Stimulated activated CD4-positive, alpha-beta T cell treated with anti-CD3 and anti-CD28 coated beads, Interleukin-4, amount 100 ng/mL, for 1 hour (primary cell): ENCODE results near the gene PODXL.
"Not testable (repeated sequence)": the region's sequence is repeated elsewhere in the genome, so short reads cannot be mapped to it uniquely, and the experiment has no call there.

Experiments
- DNase-seq: peaks from one replicate; pipeline ENCODE4 v3.0.0-alpha.2; 2020

The PODXL gene

GRCh38 chr7:131536361-131536849, 20.0 kb downstream of the PODXL start:
- no peak for DNase-seq

GRCh38 chr7:131533566-131534561, 22.6 kb downstream of the PODXL start:
- no peak for DNase-seq

GRCh38 chr7:131533151-131533559, 23.3 kb downstream of the PODXL start:
- no peak for DNase-seq

GRCh38 chr7:131532570-131533091, 23.8 kb downstream of the PODXL start:
- no peak for DNase-seq

DNA sequence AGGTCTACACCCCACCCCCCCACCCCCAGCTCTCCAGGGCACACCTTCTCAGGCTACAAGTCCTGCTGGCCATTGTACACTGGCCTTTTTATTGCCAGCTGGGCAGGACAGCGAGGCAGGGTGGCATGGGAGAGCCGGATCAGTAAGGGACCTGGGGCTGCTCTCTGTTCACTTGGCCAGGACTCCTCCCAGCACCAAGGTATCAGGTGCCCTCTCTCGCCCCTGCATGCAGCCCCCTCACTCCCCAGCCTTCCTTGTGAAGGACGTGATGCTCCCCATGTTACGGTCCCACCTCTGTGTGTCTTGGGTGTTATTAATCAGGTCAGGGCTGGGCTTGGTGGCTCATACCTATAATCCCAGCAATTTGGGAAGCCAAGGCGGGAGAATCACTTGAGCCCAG, 26.3 kb downstream of the PODXL start:
- no peak for DNase-seq

- no peak for DNase-seq
Observed at GRCh38 chr7:131529617-131530016, 26.8 kb downstream of the PODXL start.

DNA sequence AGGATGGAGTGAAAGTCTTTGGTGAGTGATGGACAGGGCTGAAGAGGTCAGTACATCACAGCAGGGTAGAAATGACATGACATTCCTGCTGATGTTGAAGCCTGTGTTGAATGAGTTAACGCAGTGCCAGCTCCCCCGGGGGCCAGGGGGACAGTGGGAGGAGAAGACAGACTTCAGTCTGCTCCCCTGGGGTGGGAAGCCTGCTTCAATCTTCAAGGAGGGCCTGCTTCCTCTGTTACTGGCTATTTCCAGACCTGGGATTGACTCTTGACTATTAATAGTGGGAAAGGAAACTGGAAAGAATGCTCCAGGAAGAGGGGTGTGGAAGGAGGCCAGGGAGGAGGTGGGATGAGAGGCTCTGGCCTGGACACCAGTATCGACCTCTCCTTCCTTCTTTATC, 27.2 kb downstream of the PODXL start:
- DNase-seq, result no peak

GRCh38 chr7:131527456-131527855, 29.0 kb downstream of the PODXL start:
- DNase-seq, result no peak

DNA sequence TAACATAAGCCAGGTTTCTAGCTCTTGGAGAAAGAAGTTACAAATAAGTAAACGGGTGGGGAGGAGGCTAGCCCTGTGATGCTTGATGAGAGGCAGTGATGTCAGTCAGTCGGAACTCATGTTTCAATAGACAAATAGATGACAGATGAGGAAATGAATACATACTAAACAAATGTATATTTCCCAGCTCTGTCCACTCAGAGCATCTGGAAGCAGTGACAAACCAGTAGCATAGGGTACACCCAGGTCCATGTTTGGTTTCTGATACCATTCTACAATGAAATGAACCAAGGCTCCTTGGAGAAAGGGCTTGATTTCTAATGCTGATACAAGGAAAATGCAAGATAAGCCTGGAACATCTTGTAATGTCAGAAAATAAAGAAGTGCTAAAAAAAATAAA, 30.6 kb downstream of the PODXL start:
- DNase-seq, result no peak

DNA sequence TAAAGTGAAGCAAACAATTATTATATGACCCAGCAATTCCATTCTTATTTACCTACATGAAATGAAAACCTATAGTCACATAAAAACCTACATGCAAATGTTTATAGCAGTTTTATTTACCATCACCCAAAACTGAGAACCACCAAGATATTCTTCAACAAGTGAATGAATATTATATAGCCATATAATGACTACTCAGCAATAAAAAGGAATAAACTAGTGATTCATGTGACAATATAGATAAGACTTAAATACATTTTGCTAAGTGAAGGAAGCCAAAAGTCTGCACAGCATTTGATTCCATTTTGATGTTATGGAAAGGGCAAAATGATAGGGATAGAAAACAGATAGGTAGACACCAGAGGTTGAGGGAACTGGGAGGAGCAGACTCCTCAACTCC, 31.7 kb downstream of the PODXL start:
- DNase-seq, result no peak

DNA sequence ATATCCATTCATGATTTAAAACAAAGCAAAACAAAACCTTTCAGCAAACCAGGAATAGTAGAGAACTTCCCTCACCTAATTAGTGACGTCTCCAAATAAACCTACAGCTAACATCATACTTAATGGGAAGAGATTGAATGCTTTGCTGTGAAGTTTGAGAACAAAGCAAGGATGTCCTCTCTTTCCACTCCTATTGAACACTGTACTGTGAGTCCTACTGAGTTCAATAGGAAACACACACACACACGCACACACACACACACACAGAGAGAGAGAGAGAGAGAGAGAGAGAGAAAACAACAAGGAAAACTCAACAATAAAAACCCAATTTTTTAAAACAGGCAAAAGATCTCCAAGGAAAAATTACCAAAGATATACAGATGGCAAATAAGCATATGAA, 32.3 kb downstream of the PODXL start:
- DNase-seq, result no peak

DNA sequence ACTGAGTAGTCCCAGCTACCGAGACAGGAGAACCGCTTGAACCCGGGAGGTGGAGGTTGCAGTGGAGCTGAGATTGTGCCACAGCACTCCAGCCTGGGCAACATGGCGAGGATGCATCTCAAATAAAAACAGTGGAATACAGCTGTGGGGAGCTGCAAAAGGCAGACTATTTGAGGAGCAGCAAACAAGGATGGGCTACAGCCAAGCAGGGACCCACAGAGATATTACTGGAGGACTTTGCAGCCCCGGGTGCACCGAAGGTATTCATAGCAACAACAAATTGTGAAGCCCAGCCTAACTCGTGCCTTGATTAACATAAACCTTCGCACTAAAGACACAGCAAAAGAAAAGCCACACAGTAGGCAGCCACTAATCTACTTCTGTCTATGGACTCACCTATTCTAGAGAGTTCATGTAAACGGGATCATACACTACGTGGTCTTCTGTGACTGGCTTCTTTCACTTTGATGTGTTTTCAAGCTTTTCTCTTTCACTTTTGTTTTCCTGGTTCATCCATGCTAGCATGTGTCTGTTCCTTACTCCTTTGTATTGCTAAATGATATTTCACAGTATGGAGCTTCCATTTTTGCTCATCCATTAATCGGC, 34.0 kb downstream of the PODXL start:
- no peak for DNase-seq

GRCh38 chr7:131521651-131522163, 34.7 kb downstream of the PODXL start:
- DNase-seq, result no peak

- DNase-seq, result no peak
Observed at GRCh38 chr7:131518626-131519025, 37.8 kb downstream of the PODXL start.

DNA sequence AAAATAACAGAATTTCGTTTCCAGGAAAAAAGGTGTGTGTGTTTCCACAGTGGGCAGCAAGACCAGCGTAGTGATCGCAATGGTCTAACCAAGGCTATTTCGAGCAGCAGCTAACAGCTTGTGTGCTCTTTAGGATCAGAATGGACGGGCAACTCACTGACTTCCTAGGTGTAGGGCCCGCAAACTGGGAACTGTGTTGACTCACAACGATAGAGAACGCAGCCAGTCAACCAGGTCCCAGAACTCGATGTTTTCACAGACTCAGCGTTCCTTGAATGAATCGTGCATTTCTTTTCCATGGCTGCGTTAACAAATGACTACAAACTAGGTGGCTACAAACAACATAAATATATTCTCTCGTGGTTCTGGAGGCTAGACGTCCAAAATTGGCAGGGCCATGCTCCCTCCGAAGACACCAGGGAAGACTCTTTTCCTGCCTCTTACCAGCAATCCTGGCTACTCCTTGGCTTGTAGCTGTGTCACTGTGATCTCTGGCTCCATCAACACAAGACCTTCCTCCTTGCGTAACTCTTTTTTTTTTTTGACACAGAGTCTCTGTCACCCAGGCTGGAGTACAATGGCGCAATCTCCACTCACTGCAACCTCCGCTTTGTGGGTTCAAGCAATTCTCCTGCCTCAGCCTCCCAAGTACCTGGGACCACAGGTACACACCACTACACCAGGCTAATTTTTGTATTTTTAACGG, 39.1 kb downstream of the PODXL start:
- no peak for DNase-seq

- DNase-seq, result not testable (repeated sequence)
Observed at GRCh38 chr7:131515471-131515870, 41.0 kb downstream of the PODXL start.

- peak; percentile 80 for DNase-seq
Observed at GRCh38 chr7:131513245-131514061, 43.0 kb downstream of the PODXL start.

DNA sequence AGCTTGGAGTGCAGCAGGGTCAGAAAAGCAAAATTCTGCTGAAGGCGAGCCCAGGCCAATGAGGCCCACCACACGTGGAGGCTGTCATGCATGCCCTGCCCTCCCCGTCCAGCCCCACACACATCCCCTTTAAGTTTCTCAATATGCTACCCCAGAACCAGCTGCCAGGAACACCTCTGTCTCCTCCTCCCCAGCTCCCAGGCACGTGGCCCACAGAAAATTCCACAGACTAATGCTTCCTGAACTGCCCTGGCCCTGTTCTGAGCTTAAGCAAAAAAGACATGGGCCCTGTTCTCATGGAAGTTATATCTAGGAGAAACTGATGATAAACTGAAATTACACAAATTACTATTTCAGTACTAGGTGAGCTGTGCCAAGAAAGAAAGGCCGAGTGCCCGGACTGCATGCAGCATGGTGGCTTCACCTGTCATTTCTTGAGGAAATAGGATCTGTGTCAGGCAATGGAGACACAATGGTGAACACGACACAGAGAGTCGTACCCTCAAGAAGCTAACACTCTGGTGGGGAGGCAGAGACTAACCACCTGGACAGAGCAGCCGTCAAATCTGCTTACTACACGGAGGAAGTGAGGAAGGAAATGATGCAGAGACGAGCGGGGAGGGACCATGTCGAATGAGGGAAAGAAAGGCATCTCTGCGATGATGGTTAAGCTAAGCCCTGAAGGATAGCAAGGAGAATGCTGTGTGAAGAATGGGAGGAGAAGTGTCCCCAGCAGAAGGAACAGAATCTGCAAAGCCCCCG, 44.5 kb downstream of the PODXL start:
- no peak for DNase-seq

DNA sequence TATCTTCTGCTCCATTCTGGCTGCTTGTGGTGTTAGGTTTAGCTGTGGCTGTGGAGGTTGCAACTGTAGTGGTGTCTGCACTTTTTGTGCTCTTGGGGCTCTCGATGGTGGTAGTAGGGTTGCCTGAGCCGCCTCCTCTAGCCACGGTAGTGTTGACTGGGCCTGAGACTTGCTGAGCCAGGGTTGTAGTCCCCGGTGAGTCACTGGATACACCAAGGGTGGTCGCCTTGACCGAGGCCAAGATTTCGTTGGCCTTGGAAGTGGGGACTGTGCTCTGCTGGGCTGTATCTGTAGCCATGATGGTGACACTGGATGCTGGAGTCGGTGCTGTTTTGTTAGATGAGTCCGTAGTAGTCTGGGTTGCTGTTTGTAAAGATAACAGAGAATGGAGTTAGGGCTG, 45.4 kb downstream of the PODXL start:
- DNase-seq, result no peak

DNA sequence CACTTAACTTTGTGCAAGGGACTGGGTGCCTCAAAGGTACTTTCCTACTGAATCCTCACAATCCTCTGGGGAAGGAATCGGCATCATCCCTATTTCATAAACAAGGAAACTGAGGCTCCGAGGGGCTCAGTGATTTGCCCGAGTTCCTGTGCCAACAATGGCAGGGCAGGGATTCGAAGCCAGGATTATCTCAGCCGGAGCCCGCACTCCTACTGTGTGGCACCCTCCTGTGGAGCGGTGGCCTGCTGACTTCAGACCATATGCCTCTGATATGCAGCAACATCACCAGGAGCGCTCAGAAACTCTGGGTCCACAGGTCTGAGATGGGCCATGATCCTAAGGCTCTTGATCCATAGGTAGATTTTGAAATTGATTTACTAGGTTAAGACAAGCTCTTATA, 46.6 kb downstream of the PODXL start:
- no peak for DNase-seq

DNA sequence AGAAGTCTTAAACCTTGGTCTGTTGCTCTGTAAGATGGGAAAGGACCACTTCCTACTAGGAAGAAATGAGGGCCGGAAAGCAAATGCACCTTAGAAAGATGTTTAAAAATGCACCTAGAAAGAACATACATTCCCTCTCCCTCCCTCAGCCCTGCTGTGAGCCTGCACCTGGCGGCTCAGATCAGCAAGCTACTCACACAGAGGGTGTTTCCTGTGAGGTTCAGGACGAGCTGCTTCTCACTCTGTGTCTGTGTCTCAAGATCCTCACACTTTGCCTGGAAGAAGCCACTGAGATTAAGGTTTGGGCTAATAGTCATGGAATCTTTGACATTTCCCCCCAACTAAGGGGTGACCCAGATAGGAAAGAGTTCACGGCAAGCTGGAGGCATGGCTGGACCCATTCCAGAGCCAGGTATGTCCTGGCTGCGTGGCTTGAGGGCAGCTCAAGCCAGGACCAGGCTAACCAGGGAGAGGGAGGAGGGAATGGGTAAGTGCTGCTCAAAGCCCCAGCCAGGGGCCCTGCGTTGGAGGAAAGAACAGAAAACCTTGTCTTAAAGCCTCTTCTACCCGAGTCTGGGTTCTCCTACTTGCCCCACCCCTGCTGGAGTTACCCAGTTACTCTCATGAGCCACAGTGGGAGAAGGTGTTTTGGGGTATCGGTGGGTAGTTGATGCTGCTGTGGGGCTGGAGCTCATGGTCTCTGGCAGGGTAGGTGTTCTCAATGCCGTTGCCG, 47.5 kb downstream of the PODXL start:
- no peak for DNase-seq
